Gastroesophageal sphincter (tissue), 4 donors: ENCODE measurements around the gene MAML3. TPM values are rescaled to one million over a fixed set of nuclear protein-coding genes. Genes with fewer than 3 reads are reported as not detected.

Source experiments
- ATAC-seq: fragments of 150-250 bp; one replicate; pipeline ENCODE4 v1.9.1; 2016; ENCODE audit warnings: mild to moderate bottlenecking, moderate library complexity
- H3K27ac ChIP-seq, 4 donors: fragments of 200-600 bp; sonication (generic) in 3 of 4; 1 replicate in 3 of 4; 2 replicates in 1 of 4; pipeline ENCODE4 v1.5.1; 2016 to 2019
- H3K27me3 ChIP-seq: fragments of 200-600 bp; sonication (generic); one replicate; pipeline ENCODE4 v1.5.1; 2019
- H3K36me3 ChIP-seq, 2 donors: fragments of 200-600 bp; sonication (generic); one replicate each; pipeline ENCODE4 v1.5.1; 2019; ENCODE audit warnings: control low read depth in 1 of 2
- H3K4me1 ChIP-seq, 3 donors: fragments of 200-600 bp; sonication (generic); 1 replicate in 2 of 3; 2 replicates in 1 of 3; pipeline ENCODE4 v1.5.1; 2016 to 2019; ENCODE audit warnings: control low read depth in 2 of 3
- H3K4me3 ChIP-seq, 2 donors: fragments of 200-600 bp; sonication (generic); one replicate each; pipeline ENCODE4 v1.5.1; 2019; ENCODE audit warnings: mild to moderate bottlenecking in 1 of 2, moderate library complexity in 1 of 2
- H3K9me3 ChIP-seq, 3 donors: fragments of 200-600 bp; sonication (generic); one replicate each; pipeline ENCODE4 v1.5.1; 2017 to 2019; ENCODE audit warnings: control low read depth in 2 of 3
- EP300 ChIP-seq: sonication (generic); formaldehyde crosslinking; IDR thresholded peaks from one replicate; pipeline ENCODE4 v1.6.1; 2017; ENCODE audit warnings: antibody characterized with exemption, mild to moderate bottlenecking
- POLR2A ChIP-seq, 2 donors: fragments of 450-650 bp; IDR thresholded peaks; one replicate each; pipeline ENCODE4 v1.6.1; 2017; ENCODE audit warnings: antibody characterized with exemption in 2 of 2, mild to moderate bottlenecking in 2 of 2, moderate library complexity in 1 of 2
- POLR2AphosphoS5 ChIP-seq: sonication (generic); formaldehyde crosslinking; IDR thresholded peaks from one replicate; pipeline ENCODE4 v1.6.1; 2017; ENCODE audit warnings: antibody characterized with exemption
- WGBS, 2 donors: methylation state at CpG; one replicate each; pipeline ENCODE4 v1.1.5; 2018; ENCODE audit warnings: low coverage in 1 of 2; 5-methylcytosine and 5-hydroxymethylcytosine counted together
- total RNA-seq, 4 donors: library from RNA; depleted of rRNA; stranded (reverse); fragments of >200 nt; gene quantifications; one replicate each; pipeline ENCODE4 v1.1.0, GENCODE V29; 2016
- TF ChIP-seq, protein P1 (sequence below), 4 experiments: fragments of 200-600 bp in 2 of 4; fragments of 450-650 bp in 2 of 4; sonication (generic) in 1 of 4; IDR thresholded peaks; one replicate each; pipeline ENCODE4 v1.5.1; 2017 to 2019; ENCODE audit warnings: antibody characterized with exemption in 4 of 4, mild to moderate bottlenecking in 2 of 4, moderate library complexity in 2 of 4

Gene MAML3
- total RNA-seq, 4 donors from 2014 or later = 5.3 to 10.6 (median 9.3) TPM

DNA sequence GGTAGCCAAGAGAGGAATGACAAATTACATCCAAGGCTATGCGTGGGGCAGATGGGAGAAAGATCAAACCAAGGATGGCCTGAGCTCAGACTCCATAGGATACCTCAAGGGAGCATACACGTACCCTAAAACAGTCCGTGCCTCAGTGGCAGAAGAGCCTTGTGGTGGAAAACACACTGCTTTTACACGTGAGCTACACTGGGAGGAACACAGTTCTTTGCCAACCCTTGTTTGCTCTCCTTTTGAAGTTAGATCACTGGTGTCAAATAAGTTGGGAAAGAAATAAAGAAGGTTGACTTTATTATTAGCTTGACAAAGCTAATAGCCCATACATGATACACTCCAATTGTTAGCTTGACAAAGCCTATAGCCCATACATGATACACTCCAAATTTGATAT is 346.5 kb downstream of the MAML3 start:
- Histone ChIP-seq H3K27me3 (no peaks in the 10 kb centered on the region), H3K27ac (no peak overlapping the region), H3K9me3 (peaks cover 0 to 9% (median 0%) of the 10 kb centered on the region in 3 donors), H3K4me1 (peaks cover 0 to 15% (median 11%) of the 10 kb centered on the region in 3 donors), H3K4me3 (no peak overlapping the region), H3K36me3 (no peaks in the 10 kb centered on the region)
- no peak for ATAC-seq
- TF ChIP-seq, protein P1, sequence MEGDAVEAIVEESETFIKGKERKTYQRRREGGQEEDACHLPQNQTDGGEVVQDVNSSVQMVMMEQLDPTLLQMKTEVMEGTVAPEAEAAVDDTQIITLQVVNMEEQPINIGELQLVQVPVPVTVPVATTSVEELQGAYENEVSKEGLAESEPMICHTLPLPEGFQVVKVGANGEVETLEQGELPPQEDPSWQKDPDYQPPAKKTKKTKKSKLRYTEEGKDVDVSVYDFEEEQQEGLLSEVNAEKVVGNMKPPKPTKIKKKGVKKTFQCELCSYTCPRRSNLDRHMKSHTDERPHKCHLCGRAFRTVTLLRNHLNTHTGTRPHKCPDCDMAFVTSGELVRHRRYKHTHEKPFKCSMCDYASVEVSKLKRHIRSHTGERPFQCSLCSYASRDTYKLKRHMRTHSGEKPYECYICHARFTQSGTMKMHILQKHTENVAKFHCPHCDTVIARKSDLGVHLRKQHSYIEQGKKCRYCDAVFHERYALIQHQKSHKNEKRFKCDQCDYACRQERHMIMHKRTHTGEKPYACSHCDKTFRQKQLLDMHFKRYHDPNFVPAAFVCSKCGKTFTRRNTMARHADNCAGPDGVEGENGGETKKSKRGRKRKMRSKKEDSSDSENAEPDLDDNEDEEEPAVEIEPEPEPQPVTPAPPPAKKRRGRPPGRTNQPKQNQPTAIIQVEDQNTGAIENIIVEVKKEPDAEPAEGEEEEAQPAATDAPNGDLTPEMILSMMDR (IDR thresholded peaks at IDR 0.05) = no peak
- TF ChIP-seq POLR2AphosphoS5 (no peak), EP300 (no peak), POLR2A (IDR thresholded peaks at IDR 0.05) (no peak)
- 93 to 100% methylated on average over 1 to 4 of the region's 4 CpGs for WGBS, 2 donors

DNA sequence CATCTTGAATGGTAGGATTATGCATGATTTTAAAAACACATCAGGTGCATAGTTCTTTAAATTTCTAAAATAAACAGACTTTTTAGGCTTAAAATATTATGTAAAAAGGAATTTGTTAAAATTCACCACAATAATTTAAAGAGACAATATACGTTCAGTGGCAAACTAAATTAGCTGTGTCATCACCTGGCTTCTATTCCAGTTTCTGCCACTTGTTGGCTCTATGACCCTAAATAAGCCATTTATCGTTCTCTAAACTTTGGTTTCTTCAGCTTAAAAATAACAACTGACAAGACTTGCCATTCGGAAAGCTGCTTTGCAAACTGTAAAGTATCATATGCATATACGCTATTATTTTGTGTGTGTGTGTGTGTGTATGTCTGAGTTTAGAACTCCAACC is 347.1 kb downstream of the MAML3 start:
- Histone ChIP-seq H3K4me3 (no peak overlapping the region), H3K9me3 (peaks cover 0 to 9% (median 0%) of the 10 kb centered on the region in 3 donors), H3K4me1 (peaks cover 0 to 15% (median 11%) of the 10 kb centered on the region in 3 donors), H3K36me3 (no peaks in the 10 kb centered on the region), H3K27ac (no peak overlapping the region), H3K27me3 (no peaks in the 10 kb centered on the region)
- no peak for ATAC-seq
- WGBS, 2 donors = 67 to 83% methylated on average over 4 of the region's 4 CpGs
- TF ChIP-seq EP300 (no peak), POLR2A (IDR thresholded peaks at IDR 0.05) (no peak), POLR2AphosphoS5 (no peak)
- TF ChIP-seq, protein P1 (IDR thresholded peaks at IDR 0.05) = no peak

DNA sequence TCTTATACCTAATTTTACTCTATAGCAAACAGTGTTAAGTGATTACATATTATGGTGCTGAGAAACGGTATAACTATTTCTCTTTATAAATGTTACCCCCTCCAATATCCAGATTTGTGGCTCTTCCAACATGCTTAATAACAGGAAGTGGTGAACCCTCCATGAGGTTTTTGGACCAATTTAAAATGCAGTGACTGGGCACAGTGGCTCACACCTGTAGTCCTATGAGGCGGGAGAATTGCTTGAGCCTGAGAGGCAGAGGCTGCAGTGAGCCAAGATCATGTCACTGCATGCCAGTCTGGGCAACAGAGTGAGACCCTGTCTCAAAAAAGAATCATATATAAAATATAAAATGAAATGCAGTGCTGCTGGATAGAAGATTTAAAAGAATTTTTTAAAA is 351.1 kb downstream of the MAML3 start:
- Histone ChIP-seq H3K36me3 (no peaks in the 10 kb centered on the region), H3K27ac (no peak overlapping the region), H3K4me3 (no peak overlapping the region), H3K27me3 (no peaks in the 10 kb centered on the region), H3K9me3 (no peaks in the 10 kb centered on the region), H3K4me1 (peaks cover 0 to 9% (median 0%) of the 10 kb centered on the region in 3 donors)
- TF ChIP-seq, protein P1 (IDR thresholded peaks at IDR 0.05) = no peak
- TF ChIP-seq EP300 (no peak), POLR2AphosphoS5 (no peak)
- 63 to 71% methylated on average over 2 of the region's 2 CpGs for WGBS, 2 donors
- ATAC-seq = no peak

DNA sequence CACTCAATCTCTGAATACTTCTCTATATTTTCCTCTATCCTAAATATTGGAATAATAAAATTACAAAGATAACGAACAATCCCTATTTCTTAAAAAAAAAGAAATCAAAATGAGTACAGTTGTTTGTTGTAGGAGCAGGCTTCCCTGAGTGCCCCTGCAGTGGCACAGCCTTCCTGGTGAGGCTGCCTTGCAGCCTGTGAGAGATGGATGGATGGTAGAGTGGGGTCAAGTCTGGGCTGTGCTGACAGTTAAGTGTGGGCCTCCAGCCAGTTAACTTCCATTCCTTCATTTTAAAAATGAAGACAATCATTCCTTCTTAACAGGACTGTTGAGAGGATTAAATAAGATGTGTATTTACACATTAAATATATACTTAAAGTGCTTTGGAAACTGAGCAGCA is 351.5 kb downstream of the MAML3 start:
- H3K36me3 ChIP-seq = no peaks in the 10 kb centered on the region
- no peak overlapping the region for H3K4me3 ChIP-seq
- no peaks in the 10 kb centered on the region for H3K27me3 ChIP-seq
- no peak overlapping the region for H3K27ac ChIP-seq
- ATAC-seq = no peak
- no peaks in the 10 kb centered on the region for H3K9me3 ChIP-seq
- peaks cover 0 to 9% (median 0%) of the 10 kb centered on the region in 3 donors for H3K4me1 ChIP-seq
- no peak for TF ChIP-seq POLR2AphosphoS5
- TF ChIP-seq, protein P1 (IDR thresholded peaks at IDR 0.05) = no peak
- no peak for TF ChIP-seq POLR2A (IDR thresholded peaks at IDR 0.05)
- TF ChIP-seq EP300 = no peak
- 67 to 86% methylated on average over 1 of the region's 1 CpG for WGBS, 2 donors

DNA sequence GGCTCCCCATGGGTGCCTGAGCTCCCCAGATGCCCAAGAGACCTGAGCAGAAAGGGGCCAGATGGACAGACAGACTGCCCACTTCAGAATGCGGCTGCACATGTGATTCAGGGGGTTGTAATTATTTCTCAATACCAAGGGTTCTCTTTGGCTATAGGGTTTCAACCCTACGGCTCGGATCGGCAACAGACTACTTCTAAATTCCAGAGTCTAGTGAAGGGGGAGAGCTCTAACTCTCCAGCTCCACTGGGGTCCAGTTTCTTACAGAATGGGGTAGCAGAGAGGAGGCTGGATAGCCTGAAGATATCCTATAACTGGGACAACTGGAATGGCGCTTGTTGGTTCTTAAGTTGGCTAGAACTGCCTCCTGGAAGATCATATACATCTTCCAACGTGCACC is 352.1 kb downstream of the MAML3 start:
- TF ChIP-seq EP300 (no peak), POLR2AphosphoS5 (no peak), POLR2A (IDR thresholded peaks at IDR 0.05) (no peak)
- TF ChIP-seq, protein P1 (IDR thresholded peaks at IDR 0.05) = no peak
- H3K27me3 ChIP-seq = no peaks in the 10 kb centered on the region
- WGBS, 2 donors = 98 to 100% methylated on average over 1 to 4 of the region's 6 CpGs

More for the DNA sequence above, 352.1 kb downstream of the MAML3 start:
- Histone ChIP-seq H3K4me1 (peaks cover 0 to 9% (median 0%) of the 10 kb centered on the region in 3 donors), H3K9me3 (no peaks in the 10 kb centered on the region), H3K4me3 (no peak overlapping the region), H3K27ac (no peak overlapping the region), H3K36me3 (no peaks in the 10 kb centered on the region)
- ATAC-seq = no peak
